GM18526 (cell line): ENCODE results near the gene GPATCH8.

Source experiments
- POLR2A ChIP-seq: IDR thresholded peaks from 3 replicates; pipeline ENCODE4 v1.6.1; 2011; ENCODE audit not compliant: insufficient read length; ENCODE audit errors: extremely low read depth

GPATCH8 gene

DNA sequence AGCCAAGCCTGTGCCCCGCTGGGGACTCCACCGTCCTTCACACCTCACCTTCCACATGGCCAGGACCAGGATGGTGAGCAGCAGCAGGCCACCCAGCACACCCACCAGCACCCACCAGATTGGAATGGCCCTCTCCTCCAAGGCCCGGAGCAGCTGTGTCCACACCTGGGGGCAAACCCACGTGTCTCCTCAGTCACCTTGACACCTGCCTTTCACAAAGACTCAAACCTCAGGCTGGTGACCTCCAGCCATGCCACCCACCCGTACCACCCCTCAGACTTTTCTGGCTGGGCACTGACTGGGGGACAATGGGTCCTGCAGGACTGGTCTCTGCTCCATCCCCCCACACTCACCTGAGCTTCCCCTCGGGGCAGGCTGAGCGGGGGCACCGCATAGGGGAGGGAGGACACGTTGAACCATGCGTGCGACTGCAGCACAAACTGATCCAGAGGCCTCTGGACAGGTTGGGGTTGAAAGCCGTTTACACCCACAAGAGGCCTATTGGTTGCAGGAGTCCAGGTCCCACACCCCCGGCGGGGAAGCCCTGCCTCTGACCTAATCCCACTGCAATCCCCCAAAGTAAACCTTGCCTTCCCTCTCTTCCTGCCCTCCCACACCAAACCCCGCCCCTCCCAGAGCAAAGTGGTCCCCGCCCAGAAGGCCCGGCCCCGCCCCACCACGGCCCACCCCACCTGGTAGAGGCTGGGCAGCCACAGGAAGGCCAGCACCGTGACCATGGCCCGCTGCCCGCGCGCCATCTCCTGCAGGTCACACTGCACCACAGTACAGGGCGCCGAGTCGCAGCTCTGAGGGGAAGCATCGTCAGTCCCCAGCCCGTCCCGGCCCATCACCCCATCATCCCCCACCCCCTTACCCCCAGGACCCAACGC is 128.7 kb downstream of the GPATCH8 start:
- TF ChIP-seq POLR2A: no peak

DNA sequence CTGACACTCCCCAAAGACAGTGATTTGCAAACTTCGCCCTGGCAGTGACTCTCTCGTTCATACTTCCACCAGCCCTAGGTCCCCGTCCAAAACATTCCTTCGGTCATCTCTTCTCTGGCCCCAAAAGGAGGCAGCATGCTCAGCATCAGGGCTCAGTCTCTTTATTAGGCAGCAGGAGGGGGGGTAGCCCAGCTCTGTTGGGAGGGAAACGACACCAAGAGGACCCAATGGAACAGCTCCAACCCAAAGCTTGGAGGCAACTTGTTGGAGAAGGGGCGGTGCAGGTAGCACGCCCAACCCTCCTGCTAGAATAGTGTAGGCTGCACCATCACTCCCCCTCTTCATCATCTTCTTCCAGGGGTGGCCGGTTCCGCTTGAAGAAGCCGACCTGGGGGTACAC is 131.2 kb downstream of the GPATCH8 start:
- no peak for TF ChIP-seq POLR2A

DNA sequence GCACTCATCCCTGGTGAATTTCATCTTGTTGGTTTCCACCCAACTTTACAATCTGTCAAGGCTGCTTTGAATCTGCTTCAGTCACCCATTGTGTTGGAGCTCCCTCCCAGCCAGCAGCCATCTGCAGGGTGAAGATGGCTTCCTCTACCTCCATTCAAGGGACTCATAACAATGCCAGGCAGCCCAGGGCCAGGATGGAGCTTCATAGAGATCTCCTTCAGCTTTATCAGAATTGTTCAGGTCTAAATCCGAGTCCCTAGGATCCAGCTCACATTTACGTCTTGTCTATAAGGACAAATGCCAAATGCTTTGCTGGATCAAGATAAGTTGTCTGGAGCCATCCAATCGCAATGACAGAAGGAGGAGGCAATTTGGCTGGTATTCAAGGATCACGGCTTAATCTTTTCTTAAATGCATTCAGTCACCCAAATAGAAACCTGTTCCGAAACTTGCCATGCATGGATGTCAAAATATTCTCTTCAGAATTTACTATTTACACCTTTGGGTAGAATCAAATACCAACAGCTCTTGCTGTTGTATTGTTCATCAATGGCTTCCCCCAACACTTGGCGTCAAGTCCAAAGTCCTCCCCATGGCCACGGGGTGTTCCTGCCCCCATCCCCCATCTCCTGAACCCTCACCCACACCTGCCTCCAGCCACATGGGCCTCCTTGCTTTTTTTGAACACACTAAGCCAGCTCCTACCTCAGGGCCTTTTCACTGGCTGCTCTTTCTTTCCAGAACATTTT is 135.8 kb downstream of the GPATCH8 start:
- TF ChIP-seq POLR2A: no peak

DNA sequence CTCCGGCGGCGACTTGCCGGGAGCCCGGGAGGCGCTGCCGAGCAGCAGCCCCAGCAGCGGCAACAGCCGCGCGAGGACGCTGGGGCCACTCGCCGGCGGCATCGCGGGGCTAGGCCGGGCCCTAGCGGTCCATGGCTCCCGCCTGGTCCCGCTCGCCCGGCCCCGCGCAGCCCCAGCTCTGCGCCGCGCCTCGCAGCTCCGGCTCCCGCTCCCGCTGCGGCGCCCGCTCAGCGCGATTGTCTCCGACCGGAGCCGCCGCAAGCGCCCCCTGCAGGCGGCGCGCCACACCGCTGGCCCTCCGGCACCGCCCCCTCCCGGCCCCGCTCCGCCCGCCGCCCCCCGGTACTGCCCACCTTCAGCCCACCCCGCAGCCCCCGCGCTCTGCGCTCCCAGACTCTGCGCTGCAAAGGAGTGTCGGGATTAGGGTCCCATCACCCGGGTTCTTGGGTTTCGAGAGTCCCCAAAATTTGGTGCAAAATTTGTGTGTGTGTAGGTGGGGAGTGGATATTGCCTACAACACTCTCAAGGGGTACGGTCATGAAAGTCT is 139.5 kb downstream of the GPATCH8 start, which contains the start of gene FAM171A2:
TSS of gene FAM171A2 (minus strand) at position 241 of the 547 bp plus-strand sequence. CDS start at position 102, 139 bp downstream.
- no peak for TF ChIP-seq POLR2A

DNA sequence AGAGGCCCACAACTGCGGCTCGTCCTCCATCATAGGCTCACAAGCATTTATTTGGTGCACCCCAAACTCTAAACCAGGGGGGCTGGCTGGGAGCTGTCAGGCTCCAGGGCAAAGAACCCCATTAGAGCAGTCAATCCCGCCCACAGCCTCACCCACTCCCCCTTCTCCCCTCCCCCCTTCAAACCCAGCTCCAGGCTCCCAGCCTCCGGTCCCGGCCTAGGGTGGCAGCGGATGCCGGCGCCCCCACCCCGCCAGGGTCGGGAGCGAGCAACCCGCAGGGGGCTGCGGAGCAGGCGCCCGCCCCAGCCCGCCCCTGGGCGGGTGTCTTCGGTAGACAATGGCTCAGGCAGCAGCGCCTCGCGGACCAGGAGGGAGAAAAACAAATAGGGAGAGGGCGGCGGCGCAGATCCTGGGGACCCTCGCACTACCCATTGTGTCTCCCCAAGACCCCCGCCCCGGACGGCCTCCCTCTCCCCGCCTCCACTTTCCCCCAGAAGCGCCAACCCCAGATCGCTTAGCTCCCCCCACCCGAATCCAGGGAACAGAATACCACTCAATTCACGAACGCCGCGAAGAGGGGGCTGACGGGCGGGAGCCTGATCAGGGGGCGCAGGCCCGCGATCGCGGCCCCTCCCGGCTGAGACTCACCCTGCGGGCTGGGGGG is 140.1 kb downstream of the GPATCH8 start:
- TF ChIP-seq POLR2A: no peak

DNA sequence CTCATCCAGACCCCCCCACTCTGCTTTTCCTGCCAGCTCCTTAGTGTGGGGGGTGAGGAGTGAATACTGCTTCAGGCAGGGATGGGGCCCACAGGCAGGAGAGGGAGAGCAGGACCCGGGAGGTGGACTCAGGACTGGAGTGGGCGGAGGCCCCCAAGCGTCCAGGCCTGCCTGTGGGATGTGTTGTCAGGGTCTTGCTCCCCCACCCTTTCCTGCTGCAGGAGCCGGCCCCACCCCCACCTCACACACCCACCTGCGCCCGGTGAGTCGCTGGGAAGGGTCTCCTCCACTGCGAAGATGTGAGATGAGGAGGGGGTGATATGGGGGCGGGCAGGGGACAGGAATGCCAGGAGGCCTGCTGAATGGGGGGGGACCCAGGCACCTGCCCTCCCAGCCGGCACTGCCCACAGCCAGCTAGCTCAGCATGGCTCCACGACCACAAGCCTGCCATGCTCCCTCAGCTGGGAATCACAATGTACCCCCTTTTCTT is 140.7 kb downstream of the GPATCH8 start:
- no peak for TF ChIP-seq POLR2A

DNA sequence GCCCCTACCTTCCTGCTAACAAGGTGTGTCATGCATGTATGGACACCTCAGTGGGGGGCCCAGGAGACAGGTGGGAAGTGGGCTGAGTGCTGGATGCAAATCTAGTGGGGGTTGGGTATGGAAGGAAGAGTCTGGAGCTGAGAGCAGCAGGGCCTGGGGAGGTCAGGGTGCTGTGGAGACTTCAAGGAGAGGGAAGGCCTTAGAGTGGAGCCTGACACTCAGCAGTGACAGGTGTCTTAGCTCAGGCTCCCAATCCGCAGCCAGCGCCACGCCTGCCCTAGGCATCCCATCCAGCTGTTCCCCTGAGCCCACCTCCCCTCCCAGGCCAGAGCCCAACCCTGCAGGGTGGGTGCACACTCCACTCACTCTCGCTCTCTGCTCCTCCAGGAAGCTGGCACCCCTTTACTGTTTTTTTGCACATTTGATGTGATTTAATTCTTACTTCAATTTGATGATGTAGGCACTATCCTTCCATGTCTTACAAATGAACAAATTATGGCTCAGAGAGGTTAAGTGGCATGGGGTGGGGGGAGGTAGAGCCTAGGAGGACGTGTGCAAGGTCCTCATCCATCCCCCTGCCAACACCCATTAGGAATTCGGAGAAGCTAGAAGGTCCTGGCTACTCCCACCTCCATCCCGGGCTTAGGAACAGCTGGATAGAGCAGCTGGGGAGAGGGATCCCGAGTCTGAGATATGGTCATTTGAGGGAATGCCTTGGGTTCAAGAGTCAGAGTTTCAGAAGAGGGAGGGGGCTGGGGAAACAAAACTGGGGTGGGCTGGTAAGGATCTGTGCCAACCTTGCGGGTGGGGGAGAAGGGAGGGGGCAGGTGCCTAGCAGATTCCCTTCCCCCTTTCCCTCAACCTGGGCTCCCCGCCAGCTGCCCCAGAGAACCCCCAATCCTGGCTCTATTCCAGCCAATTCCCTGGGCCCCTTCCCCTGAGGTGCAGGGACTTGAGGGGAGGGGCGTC is 141.6 kb downstream of the GPATCH8 start:
- TF ChIP-seq POLR2A: no peak

DNA sequence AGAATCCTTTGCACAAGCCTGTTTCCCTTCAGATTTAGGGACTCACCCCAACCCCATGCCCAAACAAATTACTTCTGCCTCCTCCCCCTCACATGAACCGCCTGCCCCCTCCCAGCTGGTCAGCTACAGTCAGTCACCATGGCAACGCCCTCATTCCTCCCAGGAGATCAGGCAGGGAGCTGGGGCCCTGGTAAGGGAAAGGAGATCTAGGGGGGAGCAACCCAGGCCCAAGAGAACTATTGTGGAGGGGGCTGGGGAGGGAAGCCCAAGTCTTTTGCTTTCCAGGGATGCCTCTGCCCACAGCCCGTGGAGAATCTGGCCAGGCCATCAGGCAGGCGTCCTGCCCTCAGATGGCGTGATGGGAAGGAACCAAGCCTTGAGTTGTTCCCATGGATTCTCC is 142.4 kb downstream of the GPATCH8 start:
- no peak for TF ChIP-seq POLR2A

DNA sequence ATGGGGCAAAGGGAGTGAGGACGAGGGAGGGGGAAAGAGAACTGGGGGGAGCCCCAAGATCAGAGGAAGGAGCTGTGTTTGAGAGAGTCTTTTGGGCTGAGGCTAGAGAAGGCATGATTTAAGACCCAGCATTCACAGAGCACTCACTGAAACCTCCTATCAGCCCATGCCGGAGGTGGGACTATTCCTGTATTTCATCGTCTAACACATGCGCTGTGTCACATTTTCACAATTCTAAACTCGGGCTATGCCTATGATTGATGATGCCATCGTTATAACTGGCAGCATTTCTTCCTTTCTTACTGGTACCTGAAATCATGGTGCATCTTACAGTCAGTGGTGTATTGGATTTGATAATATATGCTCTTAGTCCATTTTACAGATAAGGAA is 143.1 kb downstream of the GPATCH8 start:
- no peak for TF ChIP-seq POLR2A

DNA sequence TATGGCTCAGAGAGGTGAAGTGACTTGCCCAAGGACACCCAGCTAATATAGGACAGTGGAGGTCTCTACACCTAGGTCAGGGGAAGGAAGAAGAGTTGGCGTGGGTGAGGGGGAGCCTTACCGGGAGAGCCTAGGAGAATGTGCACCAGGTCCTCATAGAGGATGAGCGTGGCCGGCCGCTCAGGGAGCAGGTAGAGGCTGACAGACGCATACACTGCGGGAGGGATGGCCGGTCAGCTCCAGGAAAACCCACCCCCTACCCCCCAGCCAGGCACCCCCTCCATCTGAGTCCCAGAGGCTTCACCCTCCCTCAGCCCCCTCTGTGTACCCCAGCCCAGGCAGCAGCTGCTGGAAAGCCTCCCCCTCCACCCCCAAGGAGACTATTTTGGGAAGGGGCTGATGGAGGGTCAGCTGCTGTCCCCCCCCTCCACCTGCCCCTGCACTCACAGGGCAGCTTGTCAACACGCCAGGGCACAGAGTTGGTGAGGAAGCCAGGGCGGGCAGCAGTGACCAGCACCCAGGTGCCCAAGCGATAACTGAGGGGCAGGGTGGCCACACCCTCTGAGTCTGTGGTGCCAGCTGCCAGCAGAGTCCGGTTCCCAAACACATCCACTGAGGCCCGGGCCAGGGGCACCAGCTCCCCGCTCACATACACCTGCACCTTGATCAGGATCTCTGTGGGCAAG is 143.6 kb downstream of the GPATCH8 start:
- no peak for TF ChIP-seq POLR2A

DNA sequence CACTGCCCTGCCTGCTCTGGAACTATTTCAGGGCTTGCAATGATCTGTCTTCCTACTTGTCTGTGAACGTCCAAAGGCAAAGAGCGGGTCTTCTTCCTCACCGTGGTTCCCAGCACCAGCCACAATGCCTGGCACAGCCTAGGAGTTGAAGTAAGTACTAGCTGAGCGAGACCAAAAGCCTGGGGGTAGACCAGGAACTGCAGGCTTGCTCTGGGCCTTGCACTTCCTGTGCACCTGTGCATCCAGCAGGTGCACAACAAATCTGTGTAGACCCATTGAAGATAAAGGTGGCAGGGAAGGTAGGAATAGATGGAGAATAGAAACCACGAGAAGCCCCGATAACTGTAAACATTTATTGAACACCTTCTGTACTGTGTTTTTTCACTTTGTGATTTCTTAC is 144.2 kb downstream of the GPATCH8 start:
- TF ChIP-seq POLR2A: no peak

DNA sequence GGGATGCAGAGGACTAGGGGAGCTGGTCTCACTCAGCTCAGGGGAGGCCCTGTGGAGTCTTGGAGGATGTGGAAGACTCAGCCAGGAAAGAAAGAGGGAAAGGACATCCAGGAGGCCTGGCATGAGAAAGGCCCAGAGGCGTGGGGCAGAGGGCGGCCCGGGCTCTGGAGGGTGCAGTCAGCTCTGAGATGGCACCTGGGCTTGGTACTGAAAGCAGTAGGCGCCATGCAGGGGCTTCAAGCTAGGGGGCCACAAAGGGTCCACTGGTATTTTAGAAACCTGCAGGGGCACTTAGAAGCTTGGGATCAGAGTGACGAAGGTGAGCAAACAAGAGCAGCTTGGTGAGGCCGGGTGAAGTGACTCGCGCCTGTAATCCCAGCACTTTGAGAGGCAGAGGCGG is 145.1 kb downstream of the GPATCH8 start:
- no peak for TF ChIP-seq POLR2A

DNA sequence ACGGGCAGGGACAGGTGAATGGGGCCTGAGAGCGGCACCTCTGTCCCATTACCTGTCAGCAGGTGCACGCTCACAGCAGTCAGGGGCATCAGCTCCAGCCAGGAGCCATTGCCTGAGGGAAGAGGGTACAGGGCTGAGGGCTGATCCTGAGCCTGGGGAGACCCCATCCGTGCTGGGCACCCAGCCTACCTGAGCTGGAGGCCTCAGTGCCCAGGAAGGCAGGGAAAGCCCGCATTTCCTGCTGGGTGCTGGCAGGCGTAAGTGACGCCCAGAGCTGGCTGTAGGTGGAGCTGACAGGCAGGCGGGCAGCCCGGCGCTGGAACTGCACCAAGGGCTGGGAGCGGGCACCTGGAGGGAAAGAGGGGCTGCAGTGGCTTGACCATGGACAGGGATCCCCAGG is 147.0 kb downstream of the GPATCH8 start:
- TF ChIP-seq POLR2A: no peak

DNA sequence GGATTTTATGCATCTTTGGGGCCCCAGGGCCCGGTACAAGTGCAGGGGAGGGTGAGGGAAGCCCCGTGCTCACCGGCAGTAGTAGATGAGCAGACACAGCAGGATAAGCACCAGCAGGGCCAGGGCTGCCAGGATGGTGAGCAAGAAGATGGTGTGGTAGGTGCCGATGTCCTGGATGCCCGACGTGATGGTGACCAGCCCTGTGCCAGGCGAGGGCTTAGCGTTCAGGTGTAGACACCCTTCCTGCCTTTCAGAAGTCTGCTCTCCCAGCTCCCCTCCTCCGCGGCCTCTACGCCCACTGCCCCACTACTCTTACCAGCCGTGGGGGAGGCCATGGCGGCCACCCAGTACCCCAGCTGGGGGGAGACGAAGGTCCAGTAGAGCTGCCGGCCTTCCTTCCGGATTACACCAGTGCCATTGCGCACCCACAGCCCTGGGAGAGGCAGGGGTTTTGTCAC is 147.5 kb downstream of the GPATCH8 start:
- TF ChIP-seq POLR2A: no peak
